Breast epithelium (tissue), 4 donors: ENCODE data around the gene FAM120A. TPM values are rescaled to one million over a fixed set of nuclear protein-coding genes. Genes with fewer than 3 reads are reported as not detected.
A peak's percentile ranks its signal among the peaks of the same experiment; 100 is the strongest.

Source experiments
- DNase-seq, 2 donors: peaks; one replicate each; pipeline ENCODE4 v3.0.0-alpha.2; 2019; ENCODE audit warnings: low spot score in 2 of 2
- H3K27ac ChIP-seq, 2 donors: fragments of 200-600 bp; sonication (generic) in 1 of 2; one replicate each; pipeline ENCODE4 v1.5.1; 2016 to 2019; ENCODE audit warnings: mild to moderate bottlenecking in 1 of 2
- H3K27me3 ChIP-seq, 2 donors: fragments of 200-600 bp; sonication (generic) in 1 of 2; one replicate each; pipeline versions ENCODE4 v1.5.1 to v1.6.0; 2017 to 2019; ENCODE audit warnings: control low read depth in 1 of 2, mild to moderate bottlenecking in 1 of 2
- H3K36me3 ChIP-seq: fragments of 200-600 bp; one replicate; pipeline ENCODE4 v1.5.1; 2019
- H3K4me1 ChIP-seq, 2 donors: fragments of 200-600 bp; sonication (generic); one replicate each; pipeline ENCODE4 v1.5.1; 2016 to 2019; ENCODE audit warnings: control low read depth in 1 of 2
- H3K4me3 ChIP-seq, 3 donors: fragments of 200-600 bp; sonication (generic); 1 replicate in 2 of 3; 2 replicates in 1 of 3; pipeline ENCODE4 v1.5.1; 2016 to 2019; ENCODE audit warnings: mild to moderate bottlenecking in 3 of 3, moderate library complexity in 2 of 3
- H3K9me3 ChIP-seq, 2 donors: fragments of 200-600 bp; sonication (generic) in 1 of 2; one replicate each; pipeline ENCODE4 v1.5.1; 2016 to 2019; ENCODE audit warnings: control low read depth in 1 of 2
- CTCF ChIP-seq, 3 donors: fragments of 450-650 bp; IDR thresholded peaks; one replicate each; pipeline ENCODE4 v1.5.1; 2016 to 2017; ENCODE audit warnings: antibody characterized with exemption in 3 of 3, mild to moderate bottlenecking in 3 of 3, moderate library complexity in 3 of 3
- POLR2A ChIP-seq: fragments of 450-650 bp; IDR thresholded peaks from one replicate; pipeline ENCODE4 v1.6.1; 2016; ENCODE audit warnings: antibody characterized with exemption, mild to moderate bottlenecking, moderate library complexity
- POLR2AphosphoS5 ChIP-seq, 3 donors: sonication (generic); formaldehyde crosslinking; IDR thresholded peaks; one replicate each; pipeline ENCODE4 v1.6.1; 2017; ENCODE audit warnings: antibody characterized with exemption in 3 of 3
- intact Hi-C: fragments of 100-400 bp; cut with DNase I; formaldehyde crosslinking; loops from one replicate; pipeline ENCODE4 v1.15.1; 2023; ENCODE audit warnings: low total_unique reads
- total RNA-seq, 3 donors: library from RNA; depleted of rRNA; stranded (reverse); fragments of >200 nt; gene quantifications; one replicate each; pipeline ENCODE4 v1.1.0, GENCODE V29; 2016

The FAM120A gene
- total RNA-seq = 100 to 1,000 TPM in 1 of 3 donors, 10 to 100 TPM in 2; 71.0 to 103 (median 89.6) TPM

DNA sequence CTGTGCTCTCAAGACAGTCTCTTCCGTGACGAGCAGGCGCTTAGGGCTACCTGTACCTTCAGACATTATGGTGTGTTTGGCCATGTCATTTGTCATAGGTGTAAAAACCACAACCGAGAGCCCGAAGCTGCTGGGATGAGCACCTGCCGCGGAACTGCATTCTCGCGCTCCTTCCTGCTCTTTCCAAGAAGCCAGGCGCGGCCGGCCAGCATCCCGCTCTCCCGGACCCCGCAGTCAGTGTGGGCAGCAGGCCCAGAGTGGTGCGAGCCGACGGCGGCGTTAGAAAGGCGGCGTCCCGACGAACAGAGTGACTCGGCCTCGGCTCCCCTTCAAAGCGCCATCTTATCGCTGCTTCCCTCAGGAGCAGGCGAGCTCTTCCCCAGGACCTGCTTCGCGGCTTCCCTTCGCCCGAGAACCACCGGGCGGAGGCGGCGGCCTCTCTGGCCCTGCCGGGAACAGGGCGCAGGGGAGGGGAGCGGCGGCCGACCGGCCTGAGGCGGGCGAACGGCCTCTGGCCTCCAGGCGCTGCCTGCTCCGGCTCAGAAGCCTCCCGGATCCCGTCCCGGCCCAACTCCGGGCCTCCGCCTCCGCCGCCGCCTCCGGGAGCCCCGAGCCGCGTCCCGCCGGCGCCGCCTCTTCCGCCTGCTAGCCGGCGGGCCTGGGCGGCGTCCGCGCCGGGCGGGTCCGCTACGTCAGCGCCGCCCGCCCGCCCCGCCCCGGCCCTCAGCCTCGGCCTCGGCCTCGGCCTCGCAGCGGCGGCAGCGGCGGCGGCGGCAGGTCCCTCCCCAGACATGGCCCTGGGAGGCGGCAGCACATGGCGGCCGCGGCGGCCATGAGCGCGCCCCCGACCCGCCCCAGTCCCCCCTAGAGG lies at the start of gene FAM120A:
Gene FAM120A, plus strand, starts transcription at position 741 of the 871 bp plus-strand sequence. CDS start 231 bp downstream, outside the sequence.
- Histone ChIP-seq H3K36me3 (no peaks in the 10 kb centered on the region), H3K27me3 (no peaks in the 10 kb centered on the region), H3K9me3 (no peaks in the 10 kb centered on the region), H3K4me1 (peaks cover 0 to 7% of the 10 kb centered on the region in 2 donors), H3K27ac (peak within 1 kb of the TSS; percentile 96 to 99), H3K4me3 (peak within 1 kb of the TSS; percentile 88 to 98 (median 92))
- intact Hi-C loops = loop anchor here (10.0 kb wide), 1 partner anchor 124 kb away; the partner anchor contains the start of gene PHF2
- peak in 1 of 3 donors; percentile 13 for TF ChIP-seq CTCF (IDR thresholded peaks at IDR 0.05)
- peak; percentile 38 to 73 (median 71) for TF ChIP-seq POLR2AphosphoS5 (IDR thresholded peaks at IDR 0.05)
- peak; percentile 34 for TF ChIP-seq POLR2A
- peak; percentile 59 to 67 for DNase-seq

DNA sequence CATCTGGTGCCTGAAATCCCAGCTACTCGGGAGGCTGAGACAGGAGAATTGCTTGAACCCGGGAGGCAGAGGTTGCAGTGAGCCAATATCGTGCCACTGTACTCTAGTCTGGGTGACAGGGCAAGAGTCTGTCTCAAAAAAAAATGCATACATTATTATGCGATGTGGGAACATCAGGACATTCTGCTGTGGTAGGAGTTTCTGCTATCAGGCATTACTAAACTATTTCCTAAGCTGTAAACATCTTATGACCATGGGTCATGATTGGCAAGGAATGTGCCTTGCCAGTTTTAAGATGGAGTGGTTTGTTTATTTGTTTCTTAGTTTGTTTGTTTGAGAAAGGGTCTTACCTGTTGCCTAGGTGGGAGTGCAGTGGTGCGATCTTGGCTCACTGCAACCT lies 45.1 kb upstream of the FAM120A start:
- DNase-seq = no peak
- TF ChIP-seq CTCF (IDR thresholded peaks at IDR 0.05) = no peak
- intact Hi-C loops = no loop called here
- no peaks in the 10 kb centered on the region for H3K27me3 ChIP-seq
- H3K36me3 ChIP-seq = no peaks in the 10 kb centered on the region
- H3K4me1 ChIP-seq = no peaks in the 10 kb centered on the region
- H3K4me3 ChIP-seq = no peak overlapping the region
- H3K27ac ChIP-seq = no peak overlapping the region
- H3K9me3 ChIP-seq = no peaks in the 10 kb centered on the region

DNA sequence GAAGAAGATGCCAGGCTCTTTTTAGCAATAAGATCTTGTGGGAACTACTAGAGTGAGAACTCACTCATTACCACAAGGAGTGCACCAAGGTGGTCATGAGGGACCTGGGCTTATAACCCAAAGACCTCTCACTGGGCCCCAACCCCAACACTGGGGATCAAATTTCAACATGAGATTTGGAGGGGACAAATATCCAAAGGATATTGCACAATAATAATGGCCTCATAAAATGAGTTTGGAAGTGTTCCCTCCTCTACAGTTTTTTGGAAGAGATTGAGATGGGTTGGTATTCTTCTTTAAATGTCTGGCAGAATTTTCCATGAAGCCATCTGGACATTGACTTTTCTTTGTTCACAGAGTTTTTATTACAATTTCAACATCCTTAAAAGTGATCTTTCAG lies 38.0 kb upstream of the FAM120A start:
- Histone ChIP-seq H3K4me1 (no peaks in the 10 kb centered on the region), H3K36me3 (no peaks in the 10 kb centered on the region), H3K4me3 (no peak overlapping the region), H3K9me3 (peaks cover 5 to 8% of the 10 kb centered on the region in 2 donors), H3K27me3 (no peaks in the 10 kb centered on the region), H3K27ac (no peak overlapping the region)
- TF ChIP-seq POLR2A (no peak), CTCF (IDR thresholded peaks at IDR 0.05) (no peak), POLR2AphosphoS5 (IDR thresholded peaks at IDR 0.05) (no peak)
- no peak for DNase-seq
- intact Hi-C loops = no loop called here

DNA sequence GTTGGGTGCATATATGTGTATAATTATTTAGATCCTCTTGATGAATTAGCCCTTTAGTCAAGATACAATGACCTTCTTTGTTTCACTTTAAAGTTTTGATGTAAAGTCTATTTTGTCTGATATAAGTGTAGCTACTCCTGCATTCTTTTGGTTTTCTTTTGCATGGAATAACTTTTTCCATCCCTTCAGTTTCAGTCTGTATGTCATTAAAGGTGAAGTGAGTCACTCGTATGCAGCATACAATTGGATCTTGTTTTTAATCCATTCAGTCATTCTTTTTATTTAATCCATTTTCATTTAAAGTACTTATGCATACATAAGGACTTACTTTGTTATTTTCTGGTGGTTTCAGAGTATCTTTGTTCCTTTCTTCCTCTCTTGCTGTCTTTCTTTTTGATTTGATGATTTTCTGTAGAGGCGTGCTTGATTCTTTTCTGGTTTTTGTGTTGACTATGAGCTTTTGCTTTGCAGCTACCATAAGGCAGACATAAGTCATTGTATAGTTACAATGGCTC lies 36.3 kb upstream of the FAM120A start:
- H3K36me3 ChIP-seq = no peaks in the 10 kb centered on the region
- intact Hi-C loops = no loop called here

More for the DNA sequence above, 36.3 kb upstream of the FAM120A start:
- Histone ChIP-seq H3K4me1 (no peaks in the 10 kb centered on the region), H3K9me3 (peaks cover 5 to 8% of the 10 kb centered on the region in 2 donors), H3K27me3 (no peaks in the 10 kb centered on the region), H3K4me3 (no peak overlapping the region), H3K27ac (no peak overlapping the region)
- DNase-seq = no peak
- TF ChIP-seq POLR2A (no peak), CTCF (IDR thresholded peaks at IDR 0.05) (no peak), POLR2AphosphoS5 (IDR thresholded peaks at IDR 0.05) (no peak)
